Measurements from ENCODE around the gene GDPD5. TPM values are rescaled to one million over a fixed set of nuclear protein-coding genes. Genes with fewer than 3 reads are reported as not detected.

The GDPD5 gene
- total RNA-seq, 4 donors from 2014 or later: 5.1 to 9.3 (median 8.4) TPM

- DNase-seq (ENCODE audit: extremely low spot score): no peak
- no peaks in the 10 kb centered on the region for H3K9me3 ChIP-seq
- intact Hi-C loops (cut with DNase I): no loop called here
- TF ChIP-seq CTCF (IDR thresholded peaks at IDR 0.05): no peak
- no peak for TF ChIP-seq POLR2AphosphoS5 (IDR thresholded peaks at IDR 0.05)
- no peak for TF ChIP-seq EP300 (IDR thresholded peaks at IDR 0.05)
- TF ChIP-seq POLR2A (IDR thresholded peaks at IDR 0.05; ENCODE audit: low read depth): no peak
- H3K27me3 ChIP-seq: no peaks in the 10 kb centered on the region
- 73% methylated on average over 6 of the region's 13 CpGs for WGBS
- H3K27ac ChIP-seq (replicated peaks in 1 of 4): no peak overlapping the region
- H3K4me3 ChIP-seq: no peak overlapping the region
- H3K36me3 ChIP-seq: no peaks in the 10 kb centered on the region
- H3K4me1 ChIP-seq: no peaks in the 10 kb centered on the region
Measured at GRCh38 chr11:75490221-75491181, 35.2 kb downstream of the GDPD5 start.

- 82% methylated on average over 4 of the region's 4 CpGs for WGBS
- H3K9me3 ChIP-seq: no peaks in the 10 kb centered on the region
Measured at GRCh38 chr11:75487365-75487764, 38.4 kb downstream of the GDPD5 start.

GRCh38 chr11:75485742-75486141 is 40.0 kb downstream of the GDPD5 start:
- no CpG with 5 or more reads among the region's 4 CpGs for WGBS
- H3K27me3 ChIP-seq: no peaks in the 10 kb centered on the region
- DNase-seq (ENCODE audit: extremely low spot score): no peak
- no peaks in the 10 kb centered on the region for H3K36me3 ChIP-seq
- no peak overlapping the region for H3K4me3 ChIP-seq
- peaks cover 0 to 5% (median 0%) of the 10 kb centered on the region in 4 donors for H3K4me1 ChIP-seq
- H3K27ac ChIP-seq (replicated peaks in 1 of 4): no peak overlapping the region
- intact Hi-C loops (cut with DNase I): no loop called here
- no peaks in the 10 kb centered on the region for H3K9me3 ChIP-seq
- TF ChIP-seq POLR2A (IDR thresholded peaks at IDR 0.05; ENCODE audit: low read depth): no peak
- TF ChIP-seq POLR2AphosphoS5 (IDR thresholded peaks at IDR 0.05): no peak
- TF ChIP-seq EP300 (IDR thresholded peaks at IDR 0.05): no peak
- no peak for TF ChIP-seq CTCF (IDR thresholded peaks at IDR 0.05)

More at GRCh38 chr11:75487365-75487764, 38.4 kb downstream of the GDPD5 start:
- Histone ChIP-seq H3K4me1 (peaks cover 0 to 5% (median 0%) of the 10 kb centered on the region in 4 donors), H3K27ac (replicated peaks in 1 of 4) (no peak overlapping the region), H3K4me3 (no peak overlapping the region), H3K27me3 (no peaks in the 10 kb centered on the region), H3K36me3 (no peaks in the 10 kb centered on the region)
- TF ChIP-seq CTCF (IDR thresholded peaks at IDR 0.05) (no peak), POLR2A (IDR thresholded peaks at IDR 0.05; ENCODE audit: low read depth) (no peak), EP300 (IDR thresholded peaks at IDR 0.05) (no peak), POLR2AphosphoS5 (IDR thresholded peaks at IDR 0.05) (no peak)
- no peak for DNase-seq (ENCODE audit: extremely low spot score)
- intact Hi-C loops (cut with DNase I): no loop called here

- no peak for TF ChIP-seq CTCF (IDR thresholded peaks at IDR 0.05)
- no peak for TF ChIP-seq POLR2AphosphoS5 (IDR thresholded peaks at IDR 0.05)
- TF ChIP-seq EP300 (IDR thresholded peaks at IDR 0.05): no peak
- no peak for TF ChIP-seq POLR2A (IDR thresholded peaks at IDR 0.05; ENCODE audit: low read depth)
- WGBS: 80% methylated on average over 14 of the region's 14 CpGs
- intact Hi-C loops (cut with DNase I): no loop called here
Measured at GRCh38 chr11:75482931-75483469, 42.7 kb downstream of the GDPD5 start.

More at GRCh38 chr11:75482931-75483469, 42.7 kb downstream of the GDPD5 start:
- no peaks in the 10 kb centered on the region for H3K36me3 ChIP-seq
- H3K9me3 ChIP-seq: no peaks in the 10 kb centered on the region
- no peak overlapping the region for H3K27ac ChIP-seq (replicated peaks in 1 of 4)
- no peaks in the 10 kb centered on the region for H3K27me3 ChIP-seq
- peaks cover 0 to 5% (median 0%) of the 10 kb centered on the region in 4 donors for H3K4me1 ChIP-seq
- DNase-seq (ENCODE audit: extremely low spot score): no peak
- no peak overlapping the region for H3K4me3 ChIP-seq
